Endothelial cell of umbilical vein (primary cell): ENCODE data around the gene STIM1. TPM values are rescaled to one million over a fixed set of nuclear protein-coding genes. Genes with fewer than 3 reads are reported as not detected.
A peak's percentile ranks its signal among the peaks of the same experiment; 100 is the strongest.

Experiments used
- BruUV-seq: library from RNA; stranded (reverse); fragments of 400-500 nt; replicated peaks from 2 replicates; lab custom pipeline; 2021; lab: Mats Ljungman, UMichigan
- CTCF ChIA-PET: fragments of 300-600, 350-600 bp; sonication (Branson Sonifier 250); formaldehyde crosslinking; loops from one replicate; lab custom pipeline; 2021; ENCODE audit warnings: antibody characterized with exemption, inconsistent platforms; lab: Charles Lee
- POLR2A ChIA-PET: fragments of 300-600, 350-600 bp; sonication (Branson Sonifier 250); formaldehyde crosslinking; loops from one replicate; lab custom pipeline; 2021; ENCODE audit warnings: antibody characterized with exemption, inconsistent platforms; lab: Charles Lee
- DNase-seq: peaks from one replicate; pipeline ENCODE4 v3.0.0-alpha.2; 2011; ENCODE audit warnings: low read depth, low spot score
- FAIRE-seq: peaks from 2 replicates; lab custom pipeline; 2011; peaks lifted over from hg19 to GRCh38; lab: Jason Lieb, UNC
- H2AFZ ChIP-seq: 2 replicates; pipeline ENCODE4 v1.6.0; 2012; ENCODE audit warnings: low read depth, low read length, control low read depth, inconsistent platforms
- H3K27ac ChIP-seq: 2 replicates; pipeline ENCODE4 v1.5.1; 2011; ENCODE audit warnings: low read depth, mild to moderate bottlenecking, control low read depth, low read length, moderate library complexity; ENCODE audit not compliant: insufficient read depth
- H3K27me3 ChIP-seq, 2 experiments: 2 replicates each; pipeline versions ENCODE4 v1.6.0 to v1.6.1; 2011; ENCODE audit warnings: low read length in 2 of 2, mixed read lengths in 1 of 2; ENCODE audit not compliant: control insufficient read depth in 2 of 2, insufficient read depth in 2 of 2
- H3K36me3 ChIP-seq, 2 experiments: 2 replicates in 1 of 2; 3 replicates in 1 of 2; pipeline ENCODE4 v1.5.1; 2011; ENCODE audit warnings: low read length in 2 of 2, mild to moderate bottlenecking in 1 of 2, moderate library complexity in 1 of 2; ENCODE audit not compliant: control insufficient read depth in 2 of 2, insufficient read depth in 2 of 2; ENCODE audit errors: extremely low read depth in 1 of 2
- H3K4me1 ChIP-seq: 3 replicates; pipeline ENCODE4 v1.5.1; 2011; ENCODE audit warnings: mild to moderate bottlenecking, low read length; ENCODE audit not compliant: control insufficient read depth, insufficient read depth; ENCODE audit errors: extremely low read depth
- H3K4me2 ChIP-seq: 2 replicates; pipeline ENCODE4 v1.6.1; 2011; ENCODE audit warnings: low read length, control low read depth, mixed read lengths; ENCODE audit not compliant: insufficient read depth
- H3K4me3 ChIP-seq, 3 experiments: fragments of 200-600 bp in 1 of 3; sonication (generic), shearing (Covaris generic) in 1 of 3; replicated peaks in 1 of 3; 2 replicates each; pipeline ENCODE4 v1.5.1; 2011 to 2016; ENCODE audit warnings: control low read depth in 3 of 3, low read length in 3 of 3, mild to moderate bottlenecking in 2 of 3, inconsistent platforms in 1 of 3, low read depth in 1 of 3, moderate library complexity in 1 of 3; ENCODE audit not compliant: insufficient read depth in 1 of 3
- H3K79me2 ChIP-seq: 2 replicates; pipeline ENCODE4 v1.6.0; 2012; ENCODE audit warnings: low read length, inconsistent platforms; ENCODE audit not compliant: control insufficient read depth, insufficient read depth
- H3K9ac ChIP-seq: replicated peaks from 2 replicates; pipeline ENCODE3; 2011; ENCODE audit warnings: low read length, control low read depth; ENCODE audit not compliant: insufficient read depth; ENCODE audit errors: extremely low read depth
- H3K9me1 ChIP-seq: replicated peaks from 3 replicates; pipeline ENCODE4 v1.6.0; 2011; ENCODE audit warnings: mild to moderate bottlenecking, low read length; ENCODE audit not compliant: control insufficient read depth, insufficient read depth; ENCODE audit errors: extremely low read depth
- H3K9me3 ChIP-seq: replicated peaks from 2 replicates; pipeline ENCODE4 v1.5.1; 2012; ENCODE audit warnings: low read length, inconsistent platforms; ENCODE audit not compliant: control insufficient read depth, insufficient read depth
- H4K20me1 ChIP-seq: replicated peaks from 2 replicates; pipeline ENCODE3; 2011; ENCODE audit warnings: mild to moderate bottlenecking, low read length; ENCODE audit not compliant: control insufficient read depth, insufficient read depth; ENCODE audit errors: extremely low read depth
- CTCF ChIP-seq, 2 donors: IDR thresholded peaks; 1 replicate in 1 of 2; 2 replicates in 1 of 2; pipeline ENCODE4 v1.5.1; 2011; ENCODE audit warnings: low read length in 2 of 2, mild to moderate bottlenecking in 2 of 2, moderate library complexity in 2 of 2, control low read depth in 1 of 2, inconsistent platforms in 1 of 2, low read depth in 1 of 2; ENCODE audit not compliant: insufficient read depth in 1 of 2; ENCODE audit errors: extremely low read depth in 1 of 2
- EZH2 ChIP-seq: IDR thresholded peaks from 2 replicates; pipeline ENCODE4 v1.6.1; 2012; ENCODE audit warnings: borderline replicate concordance, low read depth, mild to moderate bottlenecking, moderate library complexity, low read length, inconsistent platforms; ENCODE audit not compliant: severe bottlenecking
- FOS ChIP-seq: IDR thresholded peaks from 2 replicates; pipeline ENCODE4 v1.6.1; 2011; ENCODE audit warnings: mild to moderate bottlenecking, low read length, moderate library complexity, borderline replicate concordance; ENCODE audit not compliant: insufficient read depth
- GATA2 ChIP-seq: IDR thresholded peaks from 2 replicates; pipeline ENCODE4 v1.7.0; 2011; ENCODE audit warnings: low read depth, mild to moderate bottlenecking, moderate library complexity, mixed read lengths, low read length; ENCODE audit not compliant: insufficient read length, insufficient read depth
- JUN ChIP-seq: IDR thresholded peaks from 2 replicates; pipeline ENCODE4 v1.6.1; 2011; ENCODE audit warnings: borderline replicate concordance, low read depth; ENCODE audit not compliant: insufficient read length, insufficient read depth
- MYC ChIP-seq: IDR thresholded peaks from one replicate; pipeline ENCODE4 v1.6.1; 2011; ENCODE audit warnings: mild to moderate bottlenecking, low read depth, low read length
- POLR2A ChIP-seq: IDR thresholded peaks from 2 replicates; pipeline ENCODE4 v1.6.1; 2012; ENCODE audit warnings: low read depth, mild to moderate bottlenecking, control low read depth, low read length
- POLR2AphosphoS5 ChIP-seq: IDR thresholded peaks from 2 replicates; pipeline ENCODE4 v1.6.1; 2012; ENCODE audit warnings: low read depth, mild to moderate bottlenecking, control low read depth, low read length, moderate library complexity; ENCODE audit not compliant: insufficient read depth
- dilution Hi-C: fragments of 300-500 bp; cut with MboI; formaldehyde crosslinking; loops from one replicate; pipeline ENCODE4 v1.15.0; 2019; ENCODE audit warnings: low sequenced_read_pairs; ENCODE audit not compliant: extremely low pct_ligation_motif_present
- intact Hi-C: fragments of 100-400 bp; cut with micrococcal nuclease; formaldehyde crosslinking; loops from one replicate; pipeline ENCODE4 v1.10.0; 2022
- polyA plus RNA-seq, 4 experiments: library from polyadenylated mRNA; depleted of rRNA in 3 of 4; stranded (reverse) in 3 of 4; unstranded in 1 of 4; fragments of >200 nt; gene quantifications; 2 replicates each; pipeline versions ENCODE4 v1.2.1 to v1.2.3, GENCODE V29; 2011 to 2012; ENCODE audit warnings: missing spikeins in 1 of 4
- total RNA-seq: library from RNA; stranded (reverse); gene quantifications from 2 replicates; pipeline ENCODE4 v1.2.3, GENCODE V29; 2021
- TF ChIP-seq, protein P1 (sequence below): IDR thresholded peaks from 2 replicates; pipeline ENCODE4 v1.6.1; 2011; ENCODE audit not compliant: insufficient read depth, insufficient read length

The STIM1 gene
- total and polyA plus RNA-seq, 2 donors (not counting 3 experiments of a cell fraction or from before 2014, with no cell fraction given): 32.7 to 33.4 TPM

DNA sequence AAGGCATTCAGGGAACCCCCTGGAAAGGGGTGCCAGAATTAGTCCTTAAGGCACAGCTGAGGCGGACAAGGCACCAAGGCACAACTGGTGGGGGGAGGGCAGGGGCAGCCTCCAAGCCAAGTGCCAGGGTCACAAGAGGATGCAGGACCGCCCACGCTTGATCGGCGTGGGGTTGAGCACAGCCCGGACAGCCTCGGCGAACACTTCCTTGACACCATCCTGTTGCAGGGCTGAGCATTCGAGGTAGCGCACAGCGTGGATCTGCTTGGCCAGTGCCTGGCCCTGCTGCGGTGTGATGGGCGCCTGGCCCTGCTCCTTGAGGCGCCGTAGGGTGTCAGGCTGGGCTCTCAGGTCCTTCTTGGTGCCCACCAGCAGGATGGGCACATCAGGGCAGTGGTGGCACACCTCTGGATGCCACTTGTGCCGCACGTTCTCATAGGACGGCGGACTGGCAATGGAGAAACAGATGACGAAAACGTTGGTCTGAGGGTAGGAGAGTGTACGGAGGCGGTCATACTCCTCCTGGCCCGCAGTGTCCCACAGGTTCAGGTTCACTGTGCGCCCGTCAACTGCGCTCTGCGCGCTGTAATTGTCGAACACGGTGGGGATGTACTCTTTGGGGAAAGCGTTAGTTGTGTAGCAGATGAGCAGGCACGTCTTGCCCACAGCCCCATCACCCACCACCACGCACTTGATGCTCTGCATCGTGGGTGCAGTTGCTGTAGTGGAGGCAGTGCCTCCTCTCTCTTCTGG is 27.9 kb upstream of the STIM1 start:
- Histone ChIP-seq H3K4me1 (no peaks in the 10 kb centered on the region), H4K20me1 (no peaks in the 10 kb centered on the region), H3K9me1 (no peaks in the 10 kb centered on the region), H3K36me3 (peaks cover 4 to 21% of the 10 kb centered on the region in 2 experiments), H3K9me3 (no peaks in the 10 kb centered on the region), H2AFZ (no peak overlapping the region), H3K27ac (no peak overlapping the region), H3K27me3 (no peaks in the 10 kb centered on the region), H3K79me2 (peaks cover 21% of the 10 kb centered on the region), H3K9ac (no peak overlapping the region), H3K4me3 (no peak overlapping the region), H3K4me2 (no peak overlapping the region)
- dilution Hi-C loops: no loop called here
- ChIA-PET POLR2A (no interaction called here), CTCF (interaction anchor here (7.3 kb wide), 1 partner anchor 13 kb away, joined by 38 read pairs; the partner anchor contains the start of gene RHOG)
- intact Hi-C loops: no loop called here
- TF ChIP-seq FOS (no peak), POLR2AphosphoS5 (no peak), CTCF (IDR thresholded peaks at IDR 0.05; ENCODE audit: extremely low read depth in 1 of 2, insufficient read depth in 1 of 2, low read depth in 1 of 2, low read length in 2 of 2) (no peak), EZH2 (no peak), GATA2 (no peak), POLR2A (no peak), JUN (no peak), MYC (no peak)
- TF ChIP-seq, protein P1, sequence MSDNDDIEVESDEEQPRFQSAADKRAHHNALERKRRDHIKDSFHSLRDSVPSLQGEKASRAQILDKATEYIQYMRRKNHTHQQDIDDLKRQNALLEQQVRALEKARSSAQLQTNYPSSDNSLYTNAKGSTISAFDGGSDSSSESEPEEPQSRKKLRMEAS: no peak
- no peak for DNase-seq
- BruUV-seq: TSS peak; percentile 62
- no peak for FAIRE-seq
